Mucosa of stomach (tissue), 1 donor: ENCODE results near the gene NAB1.
A peak's percentile ranks its signal among the peaks of the same experiment; 100 is the strongest.

Experiments used
- H3K27me3 ChIP-seq: one replicate; pipeline ENCODE4 v1.7.0; 2013; ENCODE audit warnings: mild to moderate bottlenecking, low read length; ENCODE audit not compliant: control insufficient read depth, insufficient read depth
- H3K36me3 ChIP-seq: one replicate; pipeline ENCODE4 v1.7.0; 2013; ENCODE audit warnings: low read length; ENCODE audit not compliant: control insufficient read depth, insufficient read depth
- H3K4me1 ChIP-seq: one replicate; pipeline ENCODE4 v1.7.0; 2013; ENCODE audit warnings: mild to moderate bottlenecking, low read length; ENCODE audit not compliant: control insufficient read depth, insufficient read depth
- H3K4me3 ChIP-seq: one replicate; pipeline ENCODE4 v1.7.0; 2013; ENCODE audit warnings: low read length
- H3K9ac ChIP-seq: one replicate; pipeline ENCODE4 v1.7.0; 2013; ENCODE audit warnings: mild to moderate bottlenecking, low read length, moderate library complexity
- H3K9me3 ChIP-seq: one replicate; pipeline ENCODE4 v1.7.0; 2013; ENCODE audit warnings: mild to moderate bottlenecking, low read length, moderate library complexity; ENCODE audit not compliant: control insufficient read depth
- donor health status: Pancreatic carcinoma.

NAB1 gene

DNA sequence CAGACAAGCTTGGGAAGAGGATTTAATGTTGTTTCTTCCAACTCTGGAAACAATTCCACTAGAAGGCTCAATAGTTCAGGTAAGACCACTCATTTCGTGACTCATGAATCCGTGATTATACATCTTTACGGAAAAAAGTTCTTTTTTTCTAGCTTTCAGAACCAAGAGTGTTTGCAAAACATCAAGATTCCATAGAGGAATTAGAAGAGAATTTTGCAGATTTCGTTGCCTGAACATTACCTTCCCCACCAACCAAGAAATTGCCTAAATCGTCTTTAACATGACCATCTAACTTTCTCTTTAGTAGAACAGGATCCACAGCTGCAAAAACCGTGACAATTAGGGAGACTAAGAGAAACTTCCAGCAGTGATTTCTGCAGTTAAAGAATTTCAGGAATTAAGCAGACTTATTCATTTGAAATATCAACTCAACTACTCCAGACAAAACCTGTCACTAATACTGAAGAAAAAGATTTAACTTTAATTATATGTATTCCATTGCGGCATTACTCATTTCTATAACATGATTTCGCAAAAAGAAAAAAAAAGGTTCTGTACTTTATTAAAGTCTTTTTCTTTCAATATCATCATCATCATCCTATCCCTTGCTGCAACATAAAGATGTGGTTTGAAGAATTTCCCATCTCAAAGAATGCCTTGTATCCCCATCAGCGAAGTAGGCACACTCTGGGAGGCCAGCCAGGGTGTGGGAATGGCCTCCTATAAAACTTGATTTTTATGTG, 1.9 kb upstream of the NAB1 start:
- Histone ChIP-seq H3K9ac (no peak overlapping the region), H3K4me3 (no peak overlapping the region), H3K4me1 (peaks cover 7% of the 10 kb centered on the region), H3K27me3 (no peaks in the 10 kb centered on the region), H3K36me3 (no peaks in the 10 kb centered on the region), H3K9me3 (no peaks in the 10 kb centered on the region)

GRCh38 chr2:190648289-190649034, 421 bp upstream of the NAB1 start:
- Histone ChIP-seq H3K9me3 (no peaks in the 10 kb centered on the region), H3K36me3 (no peaks in the 10 kb centered on the region), H3K4me1 (peaks cover 17% of the 10 kb centered on the region), H3K9ac (peak overlapping the region; percentile 51), H3K4me3 (peak overlapping the region; percentile 47), H3K27me3 (no peaks in the 10 kb centered on the region)

DNA sequence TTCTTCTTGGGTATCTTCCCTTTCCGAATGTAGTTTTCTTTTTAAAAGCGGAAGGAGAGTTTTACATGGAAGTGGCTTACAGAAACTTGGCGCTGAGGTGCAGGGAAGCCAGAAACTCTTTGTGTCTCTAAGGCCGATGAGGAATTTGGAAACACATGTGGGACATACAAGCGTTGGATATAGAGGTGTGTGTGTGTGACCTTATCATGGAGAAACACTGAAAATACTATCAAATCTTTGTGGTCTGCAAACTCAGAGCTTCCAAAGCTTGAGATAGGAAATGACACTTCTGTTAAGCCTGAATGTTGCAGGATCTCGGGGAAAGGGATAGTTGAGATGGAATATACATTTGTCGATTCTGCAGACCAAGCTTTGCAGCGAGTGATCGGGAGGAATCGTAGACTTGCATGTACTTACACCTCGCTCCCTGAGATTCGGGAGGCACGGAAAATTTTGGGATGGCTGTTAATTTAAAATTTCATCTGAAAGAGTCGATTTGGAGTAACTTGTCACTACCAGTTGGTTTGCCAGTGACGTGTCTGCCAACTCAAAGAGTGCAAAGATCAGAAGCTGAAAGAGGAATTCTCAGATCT, 1.0 kb downstream of the NAB1 start:
- Histone ChIP-seq H3K4me3 (peak overlapping the region; percentile 61), H3K4me1 (peaks cover 27% of the 10 kb centered on the region), H3K9ac (peak overlapping the region; percentile 77), H3K9me3 (no peaks in the 10 kb centered on the region), H3K36me3 (no peaks in the 10 kb centered on the region), H3K27me3 (no peaks in the 10 kb centered on the region)

GRCh38 chr2:190651413-190651812, 2.5 kb downstream of the NAB1 start:
- no peak overlapping the region for H3K4me3 ChIP-seq
- H3K4me1 ChIP-seq, result peaks cover 27% of the 10 kb centered on the region
- no peaks in the 10 kb centered on the region for H3K9me3 ChIP-seq
- no peak overlapping the region for H3K9ac ChIP-seq
- no peaks in the 10 kb centered on the region for H3K27me3 ChIP-seq
- H3K36me3 ChIP-seq, result no peaks in the 10 kb centered on the region

DNA sequence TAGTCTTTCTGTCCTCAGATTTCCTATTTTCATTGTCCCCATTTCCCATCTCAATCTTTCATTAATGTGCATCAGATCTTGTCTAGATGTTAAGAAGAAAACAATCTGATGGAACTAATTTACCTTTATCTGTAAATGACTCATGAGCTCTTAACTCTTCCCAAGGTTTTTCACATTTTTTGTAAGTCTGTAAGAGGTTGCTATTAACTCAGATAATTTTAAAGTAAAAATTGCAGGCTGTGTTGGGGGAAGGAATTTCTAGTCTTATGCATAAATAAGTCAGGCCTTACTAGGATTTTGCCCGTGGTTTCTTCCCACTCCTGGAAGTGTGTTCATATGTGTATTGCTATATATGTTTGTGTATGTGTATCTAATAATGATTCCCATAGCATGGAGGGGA, 4.3 kb downstream of the NAB1 start:
- no peak overlapping the region for H3K4me3 ChIP-seq

GRCh38 chr2:190653931-190654330, 5.0 kb downstream of the NAB1 start:
- Histone ChIP-seq H3K4me3 (no peak overlapping the region), H3K4me1 (peaks cover 31% of the 10 kb centered on the region), H3K9me3 (no peaks in the 10 kb centered on the region), H3K36me3 (no peaks in the 10 kb centered on the region), H3K9ac (no peak overlapping the region), H3K27me3 (no peaks in the 10 kb centered on the region)

More for the DNA sequence above, 4.3 kb downstream of the NAB1 start:
- H3K4me1 ChIP-seq, result peaks cover 31% of the 10 kb centered on the region
- H3K9ac ChIP-seq, result no peak overlapping the region
- no peaks in the 10 kb centered on the region for H3K27me3 ChIP-seq
- H3K9me3 ChIP-seq, result no peaks in the 10 kb centered on the region
- H3K36me3 ChIP-seq, result no peaks in the 10 kb centered on the region

- H3K27me3 ChIP-seq, result no peaks in the 10 kb centered on the region
- no peak overlapping the region for H3K4me3 ChIP-seq
- H3K4me1 ChIP-seq, result peaks cover 31% of the 10 kb centered on the region
- H3K36me3 ChIP-seq, result no peaks in the 10 kb centered on the region
- H3K9ac ChIP-seq, result no peak overlapping the region
- no peaks in the 10 kb centered on the region for H3K9me3 ChIP-seq
These were observed 6.2 kb downstream of the NAB1 start for GRCh38 chr2:190655113-190655512.

DNA sequence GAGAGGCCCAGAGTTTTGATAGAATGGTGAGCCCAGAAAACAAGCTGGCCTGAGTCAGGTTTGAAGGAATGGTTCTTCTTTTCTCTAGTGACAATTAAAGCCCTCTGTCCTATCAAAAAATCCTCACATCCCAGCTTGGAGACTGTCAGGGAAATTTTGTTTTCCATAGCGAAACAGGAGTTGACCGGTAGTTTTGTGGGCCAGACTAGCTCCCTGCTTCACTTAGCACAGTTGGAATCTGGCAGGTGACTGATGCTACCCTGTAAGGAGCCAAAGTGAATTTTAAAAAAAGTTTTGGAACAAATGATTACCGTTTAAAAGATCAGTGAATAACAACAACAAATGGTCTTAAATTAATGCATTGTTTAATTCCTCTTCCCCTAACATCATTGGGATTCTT, 6.7 kb downstream of the NAB1 start:
- H3K4me3 ChIP-seq, result no peak overlapping the region
- H3K27me3 ChIP-seq, result no peaks in the 10 kb centered on the region
- peaks cover 2% of the 10 kb centered on the region for H3K36me3 ChIP-seq
- H3K4me1 ChIP-seq, result peaks cover 31% of the 10 kb centered on the region
- H3K9me3 ChIP-seq, result no peaks in the 10 kb centered on the region
- H3K9ac ChIP-seq, result no peak overlapping the region

GRCh38 chr2:190656301-190656700, 7.4 kb downstream of the NAB1 start:
- Histone ChIP-seq H3K4me1 (peaks cover 31% of the 10 kb centered on the region), H3K27me3 (no peaks in the 10 kb centered on the region), H3K36me3 (peaks cover 3% of the 10 kb centered on the region), H3K4me3 (no peak overlapping the region), H3K9me3 (no peaks in the 10 kb centered on the region), H3K9ac (no peak overlapping the region)

DNA sequence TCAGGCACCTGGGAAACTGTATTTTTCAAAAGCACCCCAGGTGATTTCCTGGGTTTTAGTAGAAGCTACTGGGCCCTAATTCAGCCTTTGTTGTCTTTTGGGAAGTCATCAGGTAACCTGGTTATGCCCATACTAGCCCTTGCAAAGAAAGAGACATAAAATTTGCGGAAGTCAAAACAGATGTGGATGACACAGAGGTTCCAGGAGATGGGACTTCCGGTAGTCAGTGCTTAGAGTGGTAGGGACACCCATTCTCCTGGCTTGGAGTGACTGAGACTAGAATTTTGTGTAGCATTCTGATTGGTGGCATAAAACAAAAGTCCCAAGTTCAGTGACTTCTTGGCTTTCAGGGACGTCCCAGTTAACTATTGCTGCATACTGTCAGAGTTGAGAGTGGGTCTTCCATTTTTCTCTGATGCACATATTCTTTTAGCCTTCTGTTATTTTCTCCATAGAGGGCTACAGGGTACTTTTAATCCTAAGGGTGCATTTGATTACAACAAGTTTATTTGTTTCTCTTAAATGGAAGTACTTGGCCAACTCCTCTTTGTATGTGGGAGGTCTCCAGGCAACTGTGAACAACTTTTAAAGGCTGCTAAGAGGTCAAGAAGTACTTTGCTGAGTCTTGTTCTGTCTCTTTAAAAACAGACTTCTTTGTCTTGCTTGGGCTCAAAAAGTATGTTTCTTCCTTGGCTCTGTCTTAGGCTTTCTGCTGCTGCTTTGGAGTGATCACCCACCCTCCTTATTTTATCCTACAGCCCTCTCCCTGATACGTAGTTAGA, 8.8 kb downstream of the NAB1 start:
- H3K36me3 ChIP-seq, result peaks cover 3% of the 10 kb centered on the region
- H3K4me3 ChIP-seq, result no peak overlapping the region
- no peak overlapping the region for H3K9ac ChIP-seq
- H3K27me3 ChIP-seq, result no peaks in the 10 kb centered on the region
- no peaks in the 10 kb centered on the region for H3K9me3 ChIP-seq
- H3K4me1 ChIP-seq, result peaks cover 35% of the 10 kb centered on the region

GRCh38 chr2:190659553-190659952, 10.7 kb downstream of the NAB1 start:
- peaks cover 18% of the 10 kb centered on the region for H3K4me1 ChIP-seq
- H3K9me3 ChIP-seq, result no peaks in the 10 kb centered on the region
- no peak overlapping the region for H3K4me3 ChIP-seq
- no peaks in the 10 kb centered on the region for H3K27me3 ChIP-seq
- H3K36me3 ChIP-seq, result peaks cover 3% of the 10 kb centered on the region
- H3K9ac ChIP-seq, result no peak overlapping the region
